Hepatocyte (in vitro differentiated cells): ENCODE data around the gene STIP1. TPM values are rescaled to one million over a fixed set of nuclear protein-coding genes. Genes with fewer than 3 reads are reported as not detected.
A peak's percentile ranks its signal among the peaks of the same experiment; 100 is the strongest.

Experiments used
- DNase-seq: peaks from one replicate; pipeline ENCODE4 v3.0.0-alpha.2; 2016; ENCODE audit warnings: low spot score
- H2AFZ ChIP-seq: fragments of 200-600 bp; sonication (generic); 2 replicates; pipeline ENCODE4 v1.6.0; 2016; ENCODE audit warnings: antibody characterized with exemption, mild to moderate bottlenecking
- H3K27ac ChIP-seq: fragments of 200-600 bp; sonication (generic); 2 replicates; pipeline ENCODE4 v1.5.1; 2016; ENCODE audit warnings: mild to moderate bottlenecking
- H3K27me3 ChIP-seq: fragments of 200-600 bp; sonication (generic); 2 replicates; pipeline ENCODE4 v1.6.1; 2016
- H3K36me3 ChIP-seq: fragments of 200-600 bp; sonication (generic); replicated peaks from 2 replicates; pipeline ENCODE4 v1.5.1; 2016; ENCODE audit warnings: low read depth; ENCODE audit not compliant: insufficient read depth
- H3K4me1 ChIP-seq: fragments of 200-600 bp; sonication (generic); 2 replicates; pipeline ENCODE4 v1.5.1; 2016; ENCODE audit warnings: mild to moderate bottlenecking, moderate library complexity; ENCODE audit not compliant: insufficient read depth
- H3K4me2 ChIP-seq: fragments of 200-600 bp; sonication (generic); 2 replicates; pipeline ENCODE4 v1.6.0; 2016
- H3K4me3 ChIP-seq: fragments of 200-600 bp; sonication (generic); 2 replicates; pipeline ENCODE4 v1.5.1; 2016; ENCODE audit warnings: mild to moderate bottlenecking
- H3K79me2 ChIP-seq: fragments of 200-600 bp; sonication (generic); 2 replicates; pipeline ENCODE4 v1.6.0; 2017; ENCODE audit warnings: mild to moderate bottlenecking
- H3K9me2 ChIP-seq: fragments of 200-600 bp; sonication (generic); replicated peaks from 2 replicates; pipeline ENCODE4 v1.6.0; 2017; ENCODE audit warnings: mild to moderate bottlenecking; ENCODE audit not compliant: insufficient read depth
- H3K9me3 ChIP-seq: fragments of 200-600 bp; sonication (generic); 2 replicates; pipeline ENCODE4 v1.5.1; 2016; ENCODE audit warnings: low read depth, mild to moderate bottlenecking
- H4K20me1 ChIP-seq: fragments of 200-600 bp; sonication (generic); 2 replicates; pipeline ENCODE4 v1.6.0; 2016; ENCODE audit warnings: mild to moderate bottlenecking; ENCODE audit not compliant: insufficient read depth, poor library complexity, severe bottlenecking
- EZH2 ChIP-seq: fragments of 200-600 bp; sonication (generic); IDR thresholded peaks from 2 replicates; pipeline ENCODE4 v1.6.1; 2016; ENCODE audit warnings: antibody characterized with exemption, mild to moderate bottlenecking, borderline replicate concordance
- EZH2phosphoT487 ChIP-seq: fragments of 200-600 bp; sonication (generic); IDR thresholded peaks from one replicate; pipeline ENCODE4 v1.6.1; 2018; ENCODE audit warnings: antibody characterized with exemption, mild to moderate bottlenecking, low read depth, moderate library complexity; ENCODE audit not compliant: unreplicated experiment, severe bottlenecking
- WGBS: methylation state at CpG from one replicate; pipeline ENCODE4 v1.1.6; 2016; ENCODE audit warnings: low lambda C conversion rate; ENCODE audit errors: missing lambda C conversion rate; 5-methylcytosine and 5-hydroxymethylcytosine counted together
- polyA plus RNA-seq: library from polyadenylated mRNA; unstranded; fragments of >200 nt; fragmentation: Nextera tagmentation; extraction: Ambion mirVana; gene quantifications from 2 replicates; pipeline ENCODE4 v1.2.1, GENCODE V29; 2016
- total RNA-seq: library from RNA; depleted of rRNA; stranded (reverse); fragments of >200 nt; gene quantifications from 2 replicates; pipeline ENCODE4 v1.2.3, GENCODE V29; 2014
- TF ChIP-seq, protein P1 (sequence below): fragments of 200-600 bp; sonication (generic); IDR thresholded peaks from 2 replicates; pipeline ENCODE4 v1.5.1; 2016; ENCODE audit warnings: antibody characterized with exemption, mild to moderate bottlenecking; ENCODE audit not compliant: poor library complexity

The STIP1 gene
- total and polyA plus RNA-seq, 2 experiments from 2014 or later = 113 to 131 TPM

DNA sequence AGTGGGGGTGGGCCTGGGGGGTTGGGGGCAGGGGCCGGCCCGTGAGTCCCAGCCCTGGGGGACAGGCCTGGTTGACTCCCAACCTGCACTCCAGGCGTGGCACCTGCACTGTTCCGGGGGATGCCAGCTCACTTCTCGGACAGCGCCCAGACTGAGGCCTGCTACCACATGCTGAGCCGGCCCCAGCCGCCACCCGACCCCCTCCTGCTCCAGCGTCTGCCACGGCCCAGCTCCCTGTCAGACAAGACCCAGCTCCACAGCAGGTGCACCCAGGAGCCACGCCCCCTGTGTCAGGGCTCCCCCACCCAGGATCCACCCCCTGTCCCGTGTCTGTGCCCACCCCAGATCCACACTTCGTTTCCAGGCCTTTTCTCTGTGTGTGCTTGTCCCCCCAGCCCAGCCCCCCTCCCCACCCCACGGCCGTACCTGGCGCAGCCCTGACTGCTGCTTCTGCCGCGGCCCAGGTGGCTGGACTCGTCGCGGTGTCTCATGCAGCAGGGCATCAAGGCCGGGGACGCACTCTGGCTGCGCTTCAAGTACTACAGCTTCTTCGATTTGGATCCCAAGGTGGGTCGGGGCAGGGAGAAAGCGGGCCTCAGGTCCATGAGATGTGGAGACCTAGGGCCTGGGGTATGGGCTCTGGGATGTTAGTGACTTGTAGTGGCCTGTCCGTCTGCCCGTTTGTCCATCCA lies 25.4 kb downstream of the STIP1 start:
- Histone ChIP-seq H3K9me2 (no peaks in the 10 kb centered on the region), H3K4me1 (no peaks in the 10 kb centered on the region), H3K4me3 (no peak overlapping the region), H3K27me3 (no peaks in the 10 kb centered on the region), H3K27ac (no peak overlapping the region), H3K9me3 (no peaks in the 10 kb centered on the region), H2AFZ (no peak overlapping the region), H3K36me3 (no peaks in the 10 kb centered on the region), H3K79me2 (no peaks in the 10 kb centered on the region), H4K20me1 (no peaks in the 10 kb centered on the region), H3K4me2 (no peak overlapping the region)
- TF ChIP-seq, protein P1, sequence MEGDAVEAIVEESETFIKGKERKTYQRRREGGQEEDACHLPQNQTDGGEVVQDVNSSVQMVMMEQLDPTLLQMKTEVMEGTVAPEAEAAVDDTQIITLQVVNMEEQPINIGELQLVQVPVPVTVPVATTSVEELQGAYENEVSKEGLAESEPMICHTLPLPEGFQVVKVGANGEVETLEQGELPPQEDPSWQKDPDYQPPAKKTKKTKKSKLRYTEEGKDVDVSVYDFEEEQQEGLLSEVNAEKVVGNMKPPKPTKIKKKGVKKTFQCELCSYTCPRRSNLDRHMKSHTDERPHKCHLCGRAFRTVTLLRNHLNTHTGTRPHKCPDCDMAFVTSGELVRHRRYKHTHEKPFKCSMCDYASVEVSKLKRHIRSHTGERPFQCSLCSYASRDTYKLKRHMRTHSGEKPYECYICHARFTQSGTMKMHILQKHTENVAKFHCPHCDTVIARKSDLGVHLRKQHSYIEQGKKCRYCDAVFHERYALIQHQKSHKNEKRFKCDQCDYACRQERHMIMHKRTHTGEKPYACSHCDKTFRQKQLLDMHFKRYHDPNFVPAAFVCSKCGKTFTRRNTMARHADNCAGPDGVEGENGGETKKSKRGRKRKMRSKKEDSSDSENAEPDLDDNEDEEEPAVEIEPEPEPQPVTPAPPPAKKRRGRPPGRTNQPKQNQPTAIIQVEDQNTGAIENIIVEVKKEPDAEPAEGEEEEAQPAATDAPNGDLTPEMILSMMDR = no peak
- TF ChIP-seq EZH2phosphoT487 = no peak
- no peak for TF ChIP-seq EZH2
- DNase-seq = no peak
- WGBS = 94% methylated on average over 16 of the region's 30 CpGs

DNA sequence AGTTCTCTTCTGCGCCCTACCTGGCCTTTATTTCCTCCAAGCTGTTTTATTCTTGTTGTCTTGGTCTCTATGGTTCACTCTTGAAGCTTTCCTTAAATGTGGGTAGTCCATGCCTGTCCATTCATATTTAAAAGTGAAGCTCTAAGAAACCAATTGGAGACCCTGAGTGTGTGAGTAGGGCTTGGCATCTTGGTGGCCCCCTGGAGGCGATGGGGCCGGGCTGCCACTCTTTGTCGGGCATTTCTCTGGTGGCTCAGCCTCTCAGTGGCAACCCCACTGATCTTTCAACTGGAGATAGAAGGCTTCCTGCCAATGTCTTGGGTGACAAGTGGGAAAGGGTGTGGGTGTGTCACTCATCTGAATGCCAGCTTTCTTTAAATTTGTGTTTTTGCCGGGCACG lies 30.9 kb downstream of the STIP1 start:
- WGBS = 97% methylated on average over 6 of the region's 6 CpGs
- Histone ChIP-seq H3K27me3 (no peaks in the 10 kb centered on the region), H3K9me2 (no peaks in the 10 kb centered on the region), H3K27ac (no peak overlapping the region), H3K36me3 (no peaks in the 10 kb centered on the region), H3K4me1 (no peaks in the 10 kb centered on the region), H3K4me3 (no peak overlapping the region), H4K20me1 (no peaks in the 10 kb centered on the region), H3K4me2 (no peak overlapping the region), H3K9me3 (no peaks in the 10 kb centered on the region), H3K79me2 (no peaks in the 10 kb centered on the region), H2AFZ (no peak overlapping the region)
- TF ChIP-seq, protein P1 = no peak
- no peak for TF ChIP-seq EZH2
- no peak for TF ChIP-seq EZH2phosphoT487
- no peak for DNase-seq

DNA sequence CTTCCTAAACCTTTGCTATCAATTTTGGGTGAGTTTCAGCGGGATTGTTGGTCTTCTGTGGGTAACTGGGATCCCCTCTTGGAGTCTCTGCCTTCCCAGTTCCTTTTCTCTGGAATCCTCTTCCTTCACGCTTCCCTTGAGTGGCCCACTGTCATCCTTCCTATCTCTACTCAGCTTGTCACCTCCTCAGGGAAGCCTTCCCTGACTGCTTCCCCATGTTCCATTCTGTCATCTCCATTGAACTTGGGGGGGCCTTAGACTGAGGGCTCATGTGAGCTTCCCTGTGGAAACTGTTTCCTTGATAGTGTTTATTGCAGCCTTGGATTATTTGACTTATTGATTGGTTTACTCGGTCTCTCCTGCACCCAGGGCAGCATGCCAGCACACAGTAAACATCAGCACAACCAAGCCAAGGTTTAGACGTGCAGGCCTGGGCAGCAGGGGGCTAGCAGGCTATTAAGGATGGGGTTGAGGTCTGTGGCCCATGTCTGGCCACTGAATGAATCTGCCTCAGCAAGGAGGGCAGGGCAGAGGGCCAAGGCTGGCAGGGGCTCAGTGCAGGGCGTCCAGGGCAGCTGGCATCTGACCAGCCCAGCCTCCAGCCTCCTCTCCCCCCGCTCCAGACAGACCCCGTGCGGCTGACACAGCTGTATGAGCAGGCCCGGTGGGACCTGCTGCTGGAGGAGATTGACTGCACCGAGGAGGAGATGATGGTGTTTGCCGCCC lies 32.8 kb downstream of the STIP1 start:
- Histone ChIP-seq H3K27me3 (no peaks in the 10 kb centered on the region), H3K4me2 (no peak overlapping the region), H3K36me3 (no peaks in the 10 kb centered on the region), H3K4me3 (no peak overlapping the region), H3K27ac (no peak overlapping the region), H3K9me2 (no peaks in the 10 kb centered on the region), H3K79me2 (no peaks in the 10 kb centered on the region), H3K9me3 (no peaks in the 10 kb centered on the region), H3K4me1 (no peaks in the 10 kb centered on the region), H2AFZ (no peak overlapping the region), H4K20me1 (no peaks in the 10 kb centered on the region)
- WGBS = 88% methylated on average over 11 of the region's 11 CpGs
- TF ChIP-seq, protein P1 = no peak
- TF ChIP-seq EZH2phosphoT487 (no peak), EZH2 (no peak)
- DNase-seq = peak; percentile 4
